GM18873 (cell line): ENCODE results near the gene EYS.

ENCODE experiments used
- ATAC-seq: cut with Tn5 transposase; IDR thresholded peaks from one replicate; pipeline ENCODE4 v1.9.1; 2021; ENCODE audit warnings: mild to moderate bottlenecking, moderate library complexity, moderate number of reproducible peaks; ENCODE audit not compliant: unreplicated experiment, low FRiP score

The EYS gene

DNA sequence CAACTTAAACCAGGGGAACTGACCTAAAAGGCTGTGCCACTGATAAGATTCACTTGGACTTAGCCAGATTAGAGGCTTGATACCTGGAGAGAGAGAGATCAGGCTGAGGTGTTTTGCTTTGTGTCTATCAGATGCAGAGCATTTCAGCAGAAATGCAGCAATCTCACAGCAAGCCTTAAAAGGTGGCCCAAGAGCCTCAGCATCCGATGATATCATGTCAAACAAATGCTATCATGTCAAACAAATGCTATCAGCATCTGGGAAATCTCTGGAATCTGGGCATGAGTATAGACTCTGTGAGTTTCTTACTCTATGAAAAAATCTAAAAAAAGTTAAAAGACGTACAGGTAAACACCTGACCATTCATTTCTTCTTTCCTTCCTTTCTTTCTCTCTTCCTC, 718.9 kb downstream of the EYS start:
- no peak for ATAC-seq

DNA sequence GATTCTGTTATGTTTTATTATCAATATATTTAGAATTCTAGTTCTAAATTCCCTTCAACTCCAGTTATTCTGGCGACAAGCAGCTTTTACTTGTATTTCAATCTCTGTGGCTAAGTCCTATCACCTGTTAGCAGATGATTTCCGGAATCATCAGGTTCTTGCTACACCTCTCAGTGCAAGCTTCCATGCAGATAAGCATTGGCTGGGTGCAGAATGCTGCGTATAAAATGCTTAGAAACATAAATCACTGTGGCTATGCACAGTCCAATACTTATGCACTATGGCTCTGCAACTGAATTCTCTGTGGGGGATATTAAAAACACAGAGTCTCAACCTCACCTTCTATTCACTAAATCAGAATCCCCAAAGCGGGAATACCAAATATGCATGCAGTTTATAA, 720.0 kb downstream of the EYS start:
- no peak for ATAC-seq

DNA sequence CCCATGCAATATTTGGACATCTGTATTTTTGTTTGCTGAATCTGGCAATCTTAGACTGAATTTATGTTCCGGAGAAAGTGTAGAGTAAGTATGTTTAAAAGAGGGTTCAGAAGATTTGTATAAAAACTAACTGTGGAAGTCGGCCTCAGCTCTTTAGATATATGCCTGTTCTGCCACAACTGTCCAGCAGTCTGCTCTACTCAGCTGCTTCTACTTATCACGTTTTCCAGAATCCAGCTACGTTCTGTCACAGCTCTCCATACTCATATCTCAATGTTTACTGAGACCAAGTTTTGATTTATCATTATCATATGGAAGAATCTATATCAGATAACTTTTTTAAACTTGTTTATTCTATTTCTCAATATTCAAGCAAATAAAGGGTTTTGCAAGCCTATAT, 721.3 kb downstream of the EYS start:
- ATAC-seq, result no peak

DNA sequence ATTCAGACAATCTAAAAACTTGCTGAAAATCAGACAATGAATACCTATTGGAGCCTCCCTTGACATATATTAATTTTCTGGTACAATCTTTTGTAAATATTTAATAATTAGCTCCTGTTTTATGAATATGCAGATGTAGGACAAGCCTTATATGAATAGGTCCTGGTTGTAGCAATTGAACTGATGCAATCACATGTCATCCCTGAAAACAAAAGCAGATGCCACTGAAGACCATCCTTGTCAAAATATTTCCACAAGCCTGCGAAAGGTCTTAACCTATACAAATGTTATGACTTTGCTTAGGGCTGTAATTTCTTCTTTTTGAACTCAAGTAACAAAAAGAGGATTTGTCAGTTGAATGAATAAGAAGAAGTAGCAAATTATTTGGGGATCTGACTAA, 722.1 kb downstream of the EYS start:
- ATAC-seq, result no peak

DNA sequence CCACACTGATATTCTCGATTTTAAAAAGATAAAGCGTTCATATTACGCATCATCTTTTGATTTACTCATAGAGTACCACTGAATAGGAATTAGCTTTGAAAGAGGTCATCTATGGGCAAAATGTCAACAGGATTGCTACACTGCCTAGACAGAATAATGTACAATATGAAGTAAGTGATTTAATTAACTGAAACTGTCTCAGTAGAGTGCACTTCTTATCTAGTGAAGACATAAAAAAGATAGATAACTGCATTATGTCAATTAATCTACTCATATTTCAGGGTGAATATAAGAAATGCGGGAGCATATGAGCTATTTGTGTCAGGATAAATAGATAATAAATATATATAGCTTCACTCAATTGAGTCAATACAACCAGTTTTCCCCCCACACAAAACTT, 723.9 kb downstream of the EYS start:
- no peak for ATAC-seq

DNA sequence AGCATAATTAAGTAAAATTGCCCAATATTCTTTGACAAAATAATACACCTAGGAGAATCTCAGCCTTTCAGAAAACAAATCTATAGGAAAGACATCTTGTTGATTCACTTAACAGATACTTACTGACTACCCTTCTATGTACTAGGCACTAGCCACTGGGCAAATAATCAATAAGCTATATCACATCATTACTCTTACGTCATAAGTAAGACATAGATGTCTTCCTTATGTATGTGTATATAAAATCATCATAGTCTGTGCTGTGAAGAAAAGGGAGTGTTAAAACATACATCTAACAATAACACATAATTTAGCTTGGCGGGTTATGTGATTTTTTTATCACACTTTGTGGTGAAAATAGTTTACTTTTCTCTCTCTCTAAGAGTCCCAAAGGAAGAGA, 733.9 kb downstream of the EYS start:
- no peak for ATAC-seq

DNA sequence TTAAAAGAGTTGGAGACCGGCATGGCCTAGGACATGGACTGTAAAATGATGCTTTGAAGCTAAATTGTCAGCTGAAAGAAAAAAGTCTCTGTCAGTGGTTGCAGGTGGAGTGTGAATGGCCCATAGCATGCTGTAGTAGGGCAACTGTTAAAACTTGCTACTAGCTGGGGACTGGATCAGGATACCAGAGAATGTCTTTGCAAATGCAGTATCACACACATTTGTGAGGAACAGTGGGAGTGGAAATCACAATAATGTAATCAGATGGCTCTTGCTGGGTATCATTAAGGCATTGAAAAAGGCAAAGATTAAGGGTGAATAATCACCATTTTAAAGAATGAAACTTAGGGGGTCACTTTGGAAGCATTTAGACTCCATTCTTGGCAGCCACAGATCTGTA, 737.9 kb downstream of the EYS start:
- no peak for ATAC-seq

DNA sequence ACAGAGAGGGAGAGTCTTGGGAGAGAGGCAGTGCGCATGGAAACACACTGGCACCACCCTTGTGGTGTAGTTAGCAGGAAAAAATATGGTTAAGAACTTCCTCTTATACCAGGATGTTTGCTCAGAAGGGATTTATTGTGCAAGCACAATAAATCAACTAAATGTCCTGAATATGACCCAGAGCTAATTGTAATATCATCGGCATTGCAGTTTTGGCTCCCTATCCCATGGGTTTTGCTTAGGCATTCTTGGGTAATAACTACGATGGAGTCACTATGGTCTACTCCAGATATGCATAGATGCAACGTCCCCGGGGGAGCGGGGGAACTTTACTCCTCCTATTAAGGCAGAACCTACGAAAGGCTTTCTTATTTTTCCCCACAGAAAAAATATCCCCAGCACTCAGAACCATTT, 751.6 kb downstream of the EYS start:
- no peak for ATAC-seq

DNA sequence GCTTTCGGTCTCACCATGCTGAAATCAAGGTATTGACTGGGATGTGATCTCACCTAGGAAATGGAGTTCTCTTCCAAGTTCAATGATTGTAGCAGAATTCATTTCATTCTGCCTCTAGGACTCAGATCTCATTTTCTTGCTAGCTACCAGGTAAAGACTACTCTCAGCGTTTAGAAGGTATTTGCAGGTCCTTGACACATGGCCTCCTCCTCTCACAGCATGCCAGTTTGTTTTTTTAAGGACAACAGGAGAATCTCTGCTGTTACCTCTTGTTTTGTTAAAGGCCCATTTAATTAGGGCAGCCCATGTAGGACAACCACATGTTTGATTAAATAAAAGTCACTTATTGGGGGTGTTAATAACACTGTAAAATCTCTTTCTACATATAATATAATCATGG, 757.8 kb downstream of the EYS start:
- no peak for ATAC-seq

DNA sequence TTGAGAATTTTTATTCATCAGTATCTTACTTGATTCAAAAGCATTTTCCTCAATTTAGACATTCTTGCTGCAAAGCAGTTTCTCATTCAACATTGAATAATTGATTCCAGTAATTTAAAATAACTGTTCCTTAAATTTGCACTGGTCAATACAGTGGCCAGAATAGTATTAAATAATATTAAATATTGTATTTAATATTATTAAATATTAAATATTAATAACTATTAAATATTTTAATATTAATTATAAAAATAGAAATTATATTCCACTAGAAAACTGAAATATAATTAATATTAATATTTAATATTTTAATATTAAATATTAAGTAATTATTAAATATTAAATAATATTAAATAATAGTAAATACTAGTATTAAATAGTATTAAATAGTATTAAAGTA, 758.8 kb downstream of the EYS start:
- ATAC-seq, result no peak

DNA sequence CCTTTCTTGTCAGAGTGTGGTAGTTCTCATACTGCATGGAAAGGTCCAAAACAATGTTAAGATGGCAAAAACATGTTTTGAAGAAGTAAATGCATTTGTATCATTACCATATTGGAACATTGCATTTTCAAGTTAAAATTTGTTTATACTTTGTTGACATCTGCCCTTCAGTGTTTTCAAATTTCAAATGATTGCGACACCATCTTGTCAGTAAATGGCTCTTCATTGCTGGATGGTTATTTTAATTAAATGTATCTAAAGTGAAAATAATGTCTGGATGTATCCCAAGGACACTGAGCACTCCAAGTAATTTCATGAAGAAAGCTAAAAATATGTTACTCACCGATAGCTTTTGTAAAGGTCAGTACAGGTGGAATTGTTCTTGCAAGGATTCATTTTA, 761.6 kb downstream of the EYS start:
- no peak for ATAC-seq

DNA sequence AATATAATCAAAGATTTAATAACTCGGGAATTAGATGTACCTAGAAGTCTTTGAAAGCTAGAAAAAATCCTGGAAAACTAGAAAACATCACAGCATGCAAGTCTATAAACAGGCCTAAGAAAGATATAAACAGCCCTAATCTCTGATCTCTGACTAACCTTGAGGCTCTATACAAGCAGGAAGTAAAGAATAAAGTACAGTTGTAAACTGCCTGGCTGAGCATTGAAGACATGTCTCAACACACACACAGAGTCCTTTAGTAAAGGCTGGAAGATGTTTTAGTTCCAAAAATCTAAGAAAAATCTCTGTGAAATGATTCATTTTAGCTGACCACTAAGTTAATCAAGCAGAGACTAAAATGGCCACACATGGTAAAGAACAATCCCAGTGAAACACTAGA, 774.5 kb downstream of the EYS start:
- no peak for ATAC-seq

DNA sequence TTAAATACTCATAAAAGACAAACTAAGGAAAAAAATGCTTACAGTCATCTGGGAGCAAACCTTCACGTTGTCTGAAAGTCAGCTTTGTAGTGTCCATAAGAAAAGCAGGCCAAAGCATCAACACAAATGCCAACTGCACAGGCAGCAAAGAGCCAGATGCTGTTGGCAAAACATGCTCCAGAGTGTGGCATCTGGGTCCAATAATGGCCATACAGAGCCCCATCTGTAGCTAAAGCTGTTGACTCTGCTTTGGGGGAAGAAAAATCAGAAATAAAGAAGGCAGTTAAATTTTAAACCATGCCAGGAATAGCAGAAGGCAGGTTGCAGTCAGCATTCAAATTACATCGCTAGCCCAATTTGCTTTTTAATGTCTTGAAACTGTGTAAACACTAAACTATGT, 776.3 kb downstream of the EYS start:
- ATAC-seq, result no peak

DNA sequence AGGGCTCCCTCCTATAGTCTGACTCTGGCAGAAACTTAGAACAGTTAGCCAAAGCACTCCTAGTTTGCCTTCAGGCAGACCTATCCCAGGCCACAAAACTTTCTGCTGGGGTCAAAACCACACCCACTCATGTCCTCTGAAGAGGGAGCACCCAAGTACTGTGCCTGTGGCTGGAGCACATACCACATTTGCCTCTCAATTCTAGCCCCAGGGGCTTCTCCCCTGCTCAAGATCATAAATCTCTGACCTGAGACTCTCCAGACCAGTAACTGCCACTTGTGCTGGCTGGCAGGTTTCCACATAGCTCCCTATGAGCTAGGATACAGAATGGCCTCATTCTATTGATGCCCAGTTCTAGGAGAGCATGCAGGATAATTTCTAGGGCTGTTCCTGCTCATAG, 781.0 kb downstream of the EYS start:
- no peak for ATAC-seq

DNA sequence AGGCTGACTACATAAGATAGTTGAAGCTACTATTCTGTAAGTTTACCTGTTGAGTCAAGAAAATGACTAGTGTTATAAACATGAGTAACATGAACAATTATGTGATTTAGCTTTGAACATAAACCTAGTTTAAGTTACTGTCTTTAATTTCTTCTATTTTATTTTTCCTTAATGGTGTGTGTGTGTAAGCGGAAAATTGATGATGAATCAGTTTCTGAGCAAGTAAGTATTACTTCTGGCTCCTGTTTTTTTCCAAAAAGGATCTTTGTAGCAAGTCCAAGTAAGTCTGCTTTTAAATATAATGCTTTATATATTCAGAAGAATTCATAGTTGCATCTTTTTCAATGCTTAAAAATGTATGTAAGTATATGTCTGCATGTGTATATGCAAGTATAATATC, 786.8 kb downstream of the EYS start:
- ATAC-seq, result no peak

DNA sequence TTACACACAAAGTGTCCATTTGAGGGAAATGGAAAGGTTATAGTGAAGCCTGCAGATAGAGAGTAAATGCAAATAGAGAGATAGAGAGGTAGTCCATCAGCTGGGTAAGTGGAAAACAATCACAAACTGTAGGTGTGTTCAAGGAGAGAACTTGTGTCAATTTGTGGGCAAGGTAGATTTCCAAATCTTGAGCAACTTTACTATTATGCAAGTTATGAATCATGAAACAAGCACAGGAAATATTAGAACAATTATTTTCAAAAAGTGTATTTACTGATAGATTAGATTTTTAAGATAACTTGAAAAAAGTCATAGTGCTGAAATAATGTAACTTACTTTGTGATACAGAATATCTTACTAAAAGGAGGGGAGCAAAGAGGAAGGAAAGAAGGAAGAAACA, 792.9 kb downstream of the EYS start:
- no peak for ATAC-seq

DNA sequence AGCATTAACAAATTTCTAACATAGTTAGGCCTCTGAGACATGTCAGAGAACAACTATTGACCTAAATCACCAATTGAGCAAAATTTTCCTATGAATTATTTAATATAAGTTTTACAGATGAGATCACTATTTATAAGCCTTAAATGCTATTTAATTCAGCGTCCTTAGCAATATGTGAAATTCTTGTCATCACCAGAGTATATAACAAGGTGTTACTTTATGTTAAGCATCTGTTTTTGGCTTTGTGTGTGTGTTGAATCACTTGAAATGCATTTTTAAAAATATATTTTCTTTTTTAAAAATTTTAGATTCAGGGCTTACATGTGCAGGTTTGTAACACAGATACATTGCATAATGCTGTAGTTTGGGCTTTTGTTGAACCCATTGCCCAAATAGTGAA, 794.1 kb downstream of the EYS start:
- ATAC-seq, result no peak

DNA sequence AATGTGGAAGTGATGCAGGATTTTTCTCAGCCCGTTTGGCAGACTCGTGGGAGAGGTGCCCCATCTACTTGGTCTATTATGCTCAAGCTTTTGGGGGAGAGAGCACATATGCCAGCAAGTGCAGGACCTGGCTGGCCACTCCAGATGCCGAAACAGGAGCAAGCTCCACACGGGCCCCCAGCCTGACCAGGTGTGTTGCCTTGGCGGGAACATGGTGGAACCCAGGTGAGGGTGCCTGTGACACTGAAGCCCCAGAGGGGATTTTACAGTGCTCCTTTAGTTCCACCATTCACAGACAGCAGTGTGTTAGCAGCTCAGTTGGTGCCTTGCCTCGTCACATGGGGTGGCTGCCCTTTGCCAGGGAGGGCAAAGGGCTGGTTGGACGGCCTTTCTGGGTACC, 798.9 kb downstream of the EYS start:
- no peak for ATAC-seq

DNA sequence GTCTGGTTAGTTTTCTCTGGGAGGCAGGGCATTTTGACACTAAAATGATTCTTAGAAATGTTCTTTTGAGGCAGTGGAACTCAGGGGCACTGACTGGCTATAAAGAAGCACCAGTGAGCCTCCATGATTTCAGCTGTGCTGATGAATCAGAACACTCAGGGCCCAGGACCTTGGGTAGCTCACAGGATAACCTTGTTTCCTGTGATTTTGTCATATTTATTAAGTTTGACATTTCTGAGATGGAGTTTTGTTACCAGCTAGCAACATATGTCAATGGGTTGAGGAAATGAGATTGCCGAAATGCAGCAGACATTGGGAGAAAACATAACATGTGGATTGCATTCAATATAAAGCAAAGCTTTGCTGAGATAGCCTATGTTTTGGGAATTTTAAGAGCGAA, 802.4 kb downstream of the EYS start:
- ATAC-seq, result no peak

DNA sequence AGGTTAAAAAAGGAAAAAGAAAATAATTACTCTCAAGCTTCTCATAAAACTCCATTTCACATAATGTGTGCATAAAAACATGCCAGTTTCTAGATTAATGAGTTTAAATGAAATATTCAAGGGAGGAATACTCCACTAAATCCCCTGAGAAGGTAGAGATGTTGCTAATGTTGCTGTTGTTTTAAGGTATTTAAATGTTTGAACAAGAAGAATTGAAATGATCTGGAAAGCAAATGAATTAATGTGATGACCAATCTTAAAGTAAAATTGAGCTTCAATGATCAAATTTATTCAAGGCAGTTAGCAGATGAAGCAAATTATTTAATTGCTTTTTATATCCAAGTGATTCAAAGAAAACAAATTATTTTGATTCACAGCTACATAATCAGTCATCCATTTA, 804.4 kb downstream of the EYS start:
- ATAC-seq, result no peak

DNA sequence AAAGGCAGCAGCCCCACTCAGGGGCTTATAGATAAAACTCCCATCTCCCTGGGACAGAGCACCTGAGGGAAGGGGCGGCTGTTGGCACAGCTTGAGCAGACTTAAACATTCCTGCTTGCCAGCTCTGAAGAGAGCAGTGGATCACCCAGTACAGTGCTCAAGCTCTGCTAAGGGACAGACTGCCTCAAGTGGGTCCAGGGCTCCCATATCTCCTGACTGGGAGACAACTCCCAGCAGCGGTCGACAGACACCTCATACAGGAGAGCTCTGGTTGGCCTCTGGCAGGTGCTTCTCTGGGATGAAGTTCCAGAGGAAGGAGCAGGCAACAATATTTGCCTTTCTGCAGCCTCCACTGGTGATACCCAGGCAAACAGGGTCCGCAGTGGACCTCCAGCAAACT, 810.1 kb downstream of the EYS start:
- no peak for ATAC-seq

DNA sequence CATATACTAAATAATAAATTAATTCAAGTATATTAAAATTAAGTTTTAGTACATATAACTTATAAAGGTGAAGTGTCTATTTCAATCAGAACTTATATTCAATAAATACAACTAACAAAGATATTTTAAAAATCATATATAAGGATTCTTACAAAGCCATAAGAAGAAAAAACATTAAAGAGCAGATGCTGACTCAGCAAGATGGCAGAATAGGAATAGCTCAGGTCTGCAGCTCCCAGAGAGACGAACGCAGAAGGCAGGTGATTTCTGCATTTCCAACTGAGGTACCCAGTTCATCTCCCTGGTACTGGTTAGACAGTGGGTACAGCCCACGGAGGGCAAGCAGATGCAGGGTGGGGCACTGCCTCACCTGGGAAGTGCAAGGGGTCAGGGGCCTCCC, 811.1 kb downstream of the EYS start:
- ATAC-seq, result no peak

DNA sequence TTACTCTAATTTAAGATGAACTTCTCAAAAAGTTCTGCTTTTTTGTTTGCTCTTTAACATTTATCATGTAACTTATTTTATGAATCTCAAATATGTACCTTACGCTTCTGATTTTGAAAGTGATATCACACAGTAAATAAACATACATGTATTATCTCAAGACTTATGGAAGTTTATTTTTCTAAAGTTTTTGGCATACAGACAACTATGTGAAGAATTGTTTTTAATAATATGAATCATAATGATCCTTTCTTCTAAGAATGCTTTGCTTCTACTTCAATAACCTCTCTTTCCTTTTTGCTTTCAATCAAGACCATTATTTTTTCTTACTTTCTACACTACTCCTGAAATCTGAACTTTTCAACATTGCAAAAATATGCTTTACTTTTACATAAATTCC, 816.4 kb downstream of the EYS start:
- ATAC-seq, result no peak

DNA sequence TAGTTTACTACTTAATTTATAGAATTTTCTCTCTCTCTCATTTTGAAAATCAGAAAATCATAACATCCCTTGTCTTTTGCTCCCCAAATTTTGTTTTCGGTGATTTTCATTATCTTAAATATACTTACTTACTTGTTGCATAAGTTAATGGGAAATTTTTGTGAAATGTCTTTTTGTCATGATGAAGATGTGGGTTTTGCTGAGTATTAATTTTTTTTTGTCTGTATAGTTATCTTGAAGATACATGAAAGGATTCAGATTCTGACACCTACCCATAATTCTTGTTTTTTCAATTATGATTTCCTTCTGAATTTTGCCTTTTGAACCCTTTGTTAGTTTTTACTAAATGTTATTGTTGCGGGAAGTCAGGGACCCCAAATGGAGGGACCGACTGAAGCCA, 817.9 kb downstream of the EYS start:
- no peak for ATAC-seq
